Measurements from ENCODE around the gene DTYMK.

DTYMK gene

GRCh38 chr2:241635756-241636155 lies 50.9 kb downstream of the DTYMK start:
- Histone ChIP-seq H3K79me1 (replicated peaks; ENCODE audit: low read length, poor library complexity, severe bottlenecking) (peaks cover 26% of the 10 kb centered on the region), H3K23ac (ENCODE audit: low read length in 2 of 2) (no peak overlapping the region), H3K14ac (ENCODE audit: low read length in 2 of 2) (no peak overlapping the region), H2BK5ac (ENCODE audit: low read depth, low read length, poor library complexity, severe bottlenecking) (no peak overlapping the region), H3K18ac (ENCODE audit: low read depth in 1 of 2, low read length in 2 of 2) (no peak overlapping the region), H3K27me3 (ENCODE audit: control insufficient read depth in 1 of 2, insufficient read depth in 1 of 2, low read length in 2 of 2) (no peaks in the 10 kb centered on the region), H4K91ac (ENCODE audit: low read length) (no peak overlapping the region), H2AK5ac (ENCODE audit: low read length, severe bottlenecking) (no peak overlapping the region), H3K9me3 (ENCODE audit: control insufficient read depth, low read length) (no peaks in the 10 kb centered on the region), H3K36me3 (ENCODE audit: control insufficient read depth in 1 of 2, insufficient read depth in 2 of 2, low read depth in 1 of 2, low read length in 2 of 2) (peaks cover 32 to 42% of the 10 kb centered on the region in 2 experiments), H3K4me1 (ENCODE audit: control insufficient read depth, insufficient read depth, low read depth, low read length) (peaks cover 18% of the 10 kb centered on the region), H3K4me3 (ENCODE audit: insufficient read depth in 1 of 2, low read depth in 1 of 2, low read length in 2 of 2) (peak overlapping the region in 1 of 2 experiments; percentile 81), H2BK15ac (ENCODE audit: low read depth, poor library complexity, severe bottlenecking) (no peak overlapping the region), H2BK12ac (ENCODE audit: low read length in 2 of 2) (no peak overlapping the region), H3K9ac (ENCODE audit: low read length) (peak overlapping the region; percentile 98), H4K8ac (ENCODE audit: low read length) (no peak overlapping the region), H3K27ac (ENCODE audit: low read length, poor library complexity, severe bottlenecking) (no peak overlapping the region), H3K4ac (ENCODE audit: low read depth in 1 of 2, low read length in 2 of 2) (no peak overlapping the region), H2BK120ac (ENCODE audit: low read depth, low read length) (no peak overlapping the region), H3K4me2 (ENCODE audit: low read length, poor library complexity, severe bottlenecking) (peak overlapping the region; percentile 90), H2AFZ (ENCODE audit: low read depth, low read length) (no peak overlapping the region)
- peak; percentile 36 for DNase-seq
- WGBS, result 7% methylated on average over 5 of the region's 6 CpGs

GRCh38 chr2:241633561-241633960 lies 53.1 kb downstream of the DTYMK start:
- H3K9me3 ChIP-seq (ENCODE audit: control insufficient read depth, low read length), result no peaks in the 10 kb centered on the region

GRCh38 chr2:241632478-241633325 lies 53.9 kb downstream of the DTYMK start:
- Histone ChIP-seq H3K27me3 (ENCODE audit: control insufficient read depth in 1 of 2, insufficient read depth in 1 of 2, low read length in 2 of 2) (no peaks in the 10 kb centered on the region), H2BK15ac (ENCODE audit: low read depth, poor library complexity, severe bottlenecking) (no peak overlapping the region), H3K4ac (ENCODE audit: low read depth in 1 of 2, low read length in 2 of 2) (no peak overlapping the region), H2BK120ac (ENCODE audit: low read depth, low read length) (no peak overlapping the region), H3K4me2 (ENCODE audit: low read length, poor library complexity, severe bottlenecking) (no peak overlapping the region), H3K9ac (ENCODE audit: low read length) (no peak overlapping the region), H4K91ac (ENCODE audit: low read length) (peak overlapping the region; percentile 67), H3K23ac (ENCODE audit: low read length in 2 of 2) (no peak overlapping the region), H2BK12ac (ENCODE audit: low read length in 2 of 2) (no peak overlapping the region), H3K79me1 (replicated peaks; ENCODE audit: low read length, poor library complexity, severe bottlenecking) (peaks cover 34% of the 10 kb centered on the region), H3K18ac (ENCODE audit: low read depth in 1 of 2, low read length in 2 of 2) (no peak overlapping the region), H4K8ac (ENCODE audit: low read length) (no peak overlapping the region), H3K4me3 (ENCODE audit: insufficient read depth in 1 of 2, low read depth in 1 of 2, low read length in 2 of 2) (no peak overlapping the region), H3K27ac (ENCODE audit: low read length, poor library complexity, severe bottlenecking) (no peak overlapping the region), H3K9me3 (ENCODE audit: control insufficient read depth, low read length) (no peaks in the 10 kb centered on the region), H3K36me3 (ENCODE audit: control insufficient read depth in 1 of 2, insufficient read depth in 2 of 2, low read depth in 1 of 2, low read length in 2 of 2) (peaks cover 31 to 55% of the 10 kb centered on the region in 2 experiments), H3K14ac (ENCODE audit: low read length in 2 of 2) (no peak overlapping the region), H3K4me1 (ENCODE audit: control insufficient read depth, insufficient read depth, low read depth, low read length) (peaks cover 18% of the 10 kb centered on the region), H2AFZ (ENCODE audit: low read depth, low read length) (no peak overlapping the region), H2AK5ac (ENCODE audit: low read length, severe bottlenecking) (no peak overlapping the region), H2BK5ac (ENCODE audit: low read depth, low read length, poor library complexity, severe bottlenecking) (no peak overlapping the region)
- WGBS, result 97% methylated on average over 39 of the region's 39 CpGs
- DNase-seq, result no peak

More at GRCh38 chr2:241633561-241633960, 53.1 kb downstream of the DTYMK start:
- no peak overlapping the region for H3K4ac ChIP-seq (ENCODE audit: low read depth in 1 of 2, low read length in 2 of 2)
- H3K14ac ChIP-seq (ENCODE audit: low read length in 2 of 2), result no peak overlapping the region
- peaks cover 11% of the 10 kb centered on the region for H3K4me1 ChIP-seq (ENCODE audit: control insufficient read depth, insufficient read depth, low read depth, low read length)
- no peak overlapping the region for H2BK5ac ChIP-seq (ENCODE audit: low read depth, low read length, poor library complexity, severe bottlenecking)
- no peak overlapping the region for H2AFZ ChIP-seq (ENCODE audit: low read depth, low read length)
- peak overlapping the region; percentile 36 for H4K8ac ChIP-seq (ENCODE audit: low read length)
- H2BK15ac ChIP-seq (ENCODE audit: low read depth, poor library complexity, severe bottlenecking), result no peak overlapping the region
- WGBS, result 99% methylated on average over 17 of the region's 17 CpGs
- peaks cover 26% of the 10 kb centered on the region for H3K79me1 ChIP-seq (replicated peaks; ENCODE audit: low read length, poor library complexity, severe bottlenecking)
- no peak overlapping the region for H3K4me3 ChIP-seq (ENCODE audit: insufficient read depth in 1 of 2, low read depth in 1 of 2, low read length in 2 of 2)
- H2BK120ac ChIP-seq (ENCODE audit: low read depth, low read length), result no peak overlapping the region
- no peak overlapping the region for H3K9ac ChIP-seq (ENCODE audit: low read length)
- no peak overlapping the region for H3K4me2 ChIP-seq (ENCODE audit: low read length, poor library complexity, severe bottlenecking)
- no peak for DNase-seq
- no peak overlapping the region for H3K18ac ChIP-seq (ENCODE audit: low read depth in 1 of 2, low read length in 2 of 2)
- H3K36me3 ChIP-seq (ENCODE audit: control insufficient read depth in 1 of 2, insufficient read depth in 2 of 2, low read depth in 1 of 2, low read length in 2 of 2), result peaks cover 24 to 49% of the 10 kb centered on the region in 2 experiments
- H4K91ac ChIP-seq (ENCODE audit: low read length), result no peak overlapping the region
- no peaks in the 10 kb centered on the region for H3K27me3 ChIP-seq (ENCODE audit: control insufficient read depth in 1 of 2, insufficient read depth in 1 of 2, low read length in 2 of 2)
- no peak overlapping the region for H2AK5ac ChIP-seq (ENCODE audit: low read length, severe bottlenecking)
- H3K27ac ChIP-seq (ENCODE audit: low read length, poor library complexity, severe bottlenecking), result no peak overlapping the region
- H3K23ac ChIP-seq (ENCODE audit: low read length in 2 of 2), result no peak overlapping the region
- H2BK12ac ChIP-seq (ENCODE audit: low read length in 2 of 2), result no peak overlapping the region

GRCh38 chr2:241629762-241630435 lies 56.7 kb downstream of the DTYMK start:
- no peak overlapping the region for H3K23ac ChIP-seq (ENCODE audit: low read length in 2 of 2)
- 86% methylated on average over 11 of the region's 11 CpGs for WGBS
- H2AFZ ChIP-seq (ENCODE audit: low read depth, low read length), result no peak overlapping the region
- H3K9me3 ChIP-seq (ENCODE audit: control insufficient read depth, low read length), result no peaks in the 10 kb centered on the region
- H3K36me3 ChIP-seq (ENCODE audit: control insufficient read depth in 1 of 2, insufficient read depth in 2 of 2, low read depth in 1 of 2, low read length in 2 of 2), result peaks cover 36 to 66% of the 10 kb centered on the region in 2 experiments
- H2BK15ac ChIP-seq (ENCODE audit: low read depth, poor library complexity, severe bottlenecking), result no peak overlapping the region
- no peak overlapping the region for H2BK120ac ChIP-seq (ENCODE audit: low read depth, low read length)
- no peak overlapping the region for H3K4me3 ChIP-seq (ENCODE audit: insufficient read depth in 1 of 2, low read depth in 1 of 2, low read length in 2 of 2)
- H3K18ac ChIP-seq (ENCODE audit: low read depth in 1 of 2, low read length in 2 of 2), result no peak overlapping the region
- peaks cover 16% of the 10 kb centered on the region for H3K4me1 ChIP-seq (ENCODE audit: control insufficient read depth, insufficient read depth, low read depth, low read length)
- H2BK5ac ChIP-seq (ENCODE audit: low read depth, low read length, poor library complexity, severe bottlenecking), result no peak overlapping the region
- peak overlapping the region; percentile 34 for H3K27ac ChIP-seq (ENCODE audit: low read length, poor library complexity, severe bottlenecking)
- H4K8ac ChIP-seq (ENCODE audit: low read length), result no peak overlapping the region
- H3K4me2 ChIP-seq (ENCODE audit: low read length, poor library complexity, severe bottlenecking), result peak overlapping the region; percentile 17
- H2BK12ac ChIP-seq (ENCODE audit: low read length in 2 of 2), result no peak overlapping the region
- H3K27me3 ChIP-seq (ENCODE audit: control insufficient read depth in 1 of 2, insufficient read depth in 1 of 2, low read length in 2 of 2), result no peaks in the 10 kb centered on the region
- H2AK5ac ChIP-seq (ENCODE audit: low read length, severe bottlenecking), result no peak overlapping the region
- no peak for DNase-seq
- H4K91ac ChIP-seq (ENCODE audit: low read length), result no peak overlapping the region
- no peak overlapping the region for H3K14ac ChIP-seq (ENCODE audit: low read length in 2 of 2)
- H3K9ac ChIP-seq (ENCODE audit: low read length), result no peak overlapping the region
- H3K4ac ChIP-seq (ENCODE audit: low read depth in 1 of 2, low read length in 2 of 2), result no peak overlapping the region
- H3K79me1 ChIP-seq (replicated peaks; ENCODE audit: low read length, poor library complexity, severe bottlenecking), result peaks cover 37% of the 10 kb centered on the region

Measured in mesenchymal stem cell (in vitro differentiated cells and primary cell).